Skeletal muscle tissue (tissue), 4 donors: ENCODE measurements around the gene KRTAP3-3. TPM values are rescaled to one million over a fixed set of nuclear protein-coding genes. Genes with fewer than 3 reads are reported as not detected.
"Not testable (repeated sequence)": the region's sequence is repeated elsewhere in the genome, so short reads cannot be mapped to it uniquely, and the experiment has no call there.

Source experiments
- H3K27ac ChIP-seq: one replicate; pipeline ENCODE4 v1.7.0; 2013; ENCODE audit warnings: mild to moderate bottlenecking, low read depth, low read length, inconsistent platforms
- H3K27me3 ChIP-seq, 3 donors: one replicate each; pipeline ENCODE4 v1.7.0; 2013; ENCODE audit warnings: low read length in 3 of 3; ENCODE audit not compliant: control insufficient read depth in 3 of 3, insufficient read depth in 3 of 3
- H3K36me3 ChIP-seq, 3 donors: one replicate each; pipeline ENCODE4 v1.7.0; 2013; ENCODE audit warnings: low read length in 3 of 3; ENCODE audit not compliant: control insufficient read depth in 3 of 3, insufficient read depth in 3 of 3
- H3K4me1 ChIP-seq, 3 donors: one replicate each; pipeline ENCODE4 v1.7.0; 2013; ENCODE audit warnings: low read length in 3 of 3, mild to moderate bottlenecking in 3 of 3; ENCODE audit not compliant: control insufficient read depth in 3 of 3, insufficient read depth in 3 of 3
- H3K4me3 ChIP-seq, 3 donors: one replicate each; pipeline ENCODE4 v1.7.0; 2013; ENCODE audit warnings: low read length in 3 of 3
- H3K9ac ChIP-seq, 3 donors: one replicate each; pipeline ENCODE4 v1.7.0; 2013; ENCODE audit warnings: low read length in 3 of 3, mild to moderate bottlenecking in 3 of 3, moderate library complexity in 2 of 3, low read depth in 1 of 3
- H3K9me3 ChIP-seq, 3 donors: one replicate each; pipeline ENCODE4 v1.7.0; 2013; ENCODE audit warnings: low read length in 3 of 3; ENCODE audit not compliant: control insufficient read depth in 3 of 3
- total RNA-seq: library from RNA; depleted of rRNA; stranded (reverse); fragments of >200 nt; gene quantifications from one replicate; pipeline ENCODE4 v1.2.3, GENCODE V29; 2014
- donor health status: Osteomylitis.

KRTAP3-3 gene
- total RNA-seq, 1 donor from 2014 or later: not detected

DNA sequence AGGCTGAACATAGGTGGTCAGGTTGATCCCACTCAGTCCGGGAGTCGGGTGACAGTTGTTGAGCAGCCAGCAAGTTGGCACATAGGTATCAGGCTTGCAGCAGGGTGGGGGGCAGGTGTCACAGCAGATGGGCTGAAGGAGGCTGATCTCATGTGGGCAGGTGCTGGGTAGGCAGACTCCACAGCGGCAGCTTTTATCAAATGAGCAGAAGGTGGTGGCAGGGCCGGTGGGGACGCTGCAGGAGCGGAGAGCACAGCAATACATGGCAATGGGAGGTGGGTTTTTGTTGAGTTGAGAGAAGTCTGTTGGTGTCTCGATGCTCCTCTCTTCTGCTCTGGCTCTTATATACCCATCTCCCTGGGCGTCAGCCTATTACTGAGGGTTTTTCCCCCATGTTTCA, 14.8 kb upstream of the KRTAP3-3 start, which contains the start of gene KRTAP3-1:
KRTAP3-1 (minus strand) TSS at position 318 of the 400 bp plus-strand sequence; CDS start at position 264, 54 bp downstream.
- Histone ChIP-seq H3K27ac (no peak within 1 kb of the TSS), H3K27me3 (peaks cover 0 to 3% (median 0%) of the 10 kb centered on the region in 3 donors), H3K9ac (no peak within 1 kb of the TSS), H3K9me3 (no peaks in the 10 kb centered on the region), H3K4me1 (peaks cover 0 to 6% (median 5%) of the 10 kb centered on the region in 3 donors), H3K36me3 (no peaks in the 10 kb centered on the region), H3K4me3 (no peak within 1 kb of the TSS)

DNA sequence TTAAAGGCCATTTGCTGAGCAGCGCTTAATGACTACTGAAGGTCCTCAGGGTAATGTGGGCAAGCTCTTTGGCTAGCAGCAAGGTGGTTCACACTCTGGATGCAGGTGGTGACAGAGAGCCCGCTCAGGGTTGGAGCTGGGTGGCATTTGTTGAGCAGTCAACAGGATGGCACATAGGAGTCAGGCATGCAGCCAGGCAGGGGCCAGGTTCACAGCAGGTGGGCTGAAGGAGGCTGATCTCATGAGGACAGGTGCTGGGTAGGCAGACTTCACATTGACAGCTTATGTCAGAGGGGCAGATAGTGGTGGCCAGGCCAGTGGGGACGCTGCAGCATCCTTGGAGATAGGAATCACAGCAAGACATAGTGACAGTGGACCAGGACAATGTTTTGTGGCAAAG, 10.4 kb upstream of the KRTAP3-3 start:
- H3K27ac ChIP-seq: no peak overlapping the region
- H3K27me3 ChIP-seq: peaks cover 0 to 6% (median 3%) of the 10 kb centered on the region in 3 donors
- H3K9ac ChIP-seq: no peak overlapping the region
- H3K4me1 ChIP-seq: no peaks in the 10 kb centered on the region
- H3K9me3 ChIP-seq: no peaks in the 10 kb centered on the region
- no peak overlapping the region for H3K4me3 ChIP-seq
- no peaks in the 10 kb centered on the region for H3K36me3 ChIP-seq

DNA sequence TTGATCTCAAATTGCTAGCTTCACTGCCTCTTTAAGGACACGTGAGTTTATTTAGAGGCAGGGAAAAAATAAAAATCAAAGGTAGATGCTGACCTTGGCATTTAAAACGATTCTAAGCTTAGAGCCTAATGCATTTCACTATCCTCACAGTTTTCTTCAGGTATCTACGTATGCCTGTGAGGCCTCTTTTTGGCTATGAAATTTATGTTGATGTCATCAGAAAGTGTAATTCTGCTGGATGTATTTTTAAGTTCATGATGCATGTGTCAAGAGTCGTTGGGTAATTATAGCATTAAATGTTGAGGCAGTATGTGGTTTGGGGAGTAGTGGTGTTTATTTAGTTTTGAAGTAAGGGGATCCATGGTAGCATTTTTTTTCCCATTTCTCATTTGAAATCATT, 10.0 kb upstream of the KRTAP3-3 start:
- no peak overlapping the region for H3K9ac ChIP-seq
- H3K27me3 ChIP-seq: peaks cover 0 to 6% (median 3%) of the 10 kb centered on the region in 3 donors
- no peak overlapping the region for H3K4me3 ChIP-seq
- H3K36me3 ChIP-seq: no peaks in the 10 kb centered on the region
- no peaks in the 10 kb centered on the region for H3K4me1 ChIP-seq
- no peaks in the 10 kb centered on the region for H3K9me3 ChIP-seq
- H3K27ac ChIP-seq: no peak overlapping the region

DNA sequence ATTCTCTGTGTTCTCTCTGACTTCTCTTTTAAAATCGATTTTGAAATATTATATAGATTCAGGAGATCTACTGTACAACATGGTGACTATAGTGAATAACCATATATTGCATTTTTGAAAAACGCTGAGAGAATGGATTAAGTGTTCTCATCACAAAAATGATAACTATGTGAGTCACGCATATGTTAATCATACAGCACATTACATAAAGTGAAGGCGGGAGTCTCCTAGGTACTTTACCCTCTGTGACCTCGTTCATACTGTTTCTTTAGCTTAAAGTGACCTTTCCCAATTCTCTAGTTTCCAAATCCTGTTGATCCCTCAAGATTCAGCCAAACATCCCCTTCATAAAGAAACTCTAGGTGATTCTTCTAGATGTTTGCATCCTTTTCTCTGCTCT, 8.8 kb upstream of the KRTAP3-3 start:
- Histone ChIP-seq H3K9ac (no peak overlapping the region), H3K27ac (no peak overlapping the region), H3K9me3 (no peaks in the 10 kb centered on the region), H3K4me1 (no peaks in the 10 kb centered on the region), H3K4me3 (no peak overlapping the region), H3K36me3 (no peaks in the 10 kb centered on the region), H3K27me3 (peaks cover 0 to 6% (median 3%) of the 10 kb centered on the region in 3 donors)

DNA sequence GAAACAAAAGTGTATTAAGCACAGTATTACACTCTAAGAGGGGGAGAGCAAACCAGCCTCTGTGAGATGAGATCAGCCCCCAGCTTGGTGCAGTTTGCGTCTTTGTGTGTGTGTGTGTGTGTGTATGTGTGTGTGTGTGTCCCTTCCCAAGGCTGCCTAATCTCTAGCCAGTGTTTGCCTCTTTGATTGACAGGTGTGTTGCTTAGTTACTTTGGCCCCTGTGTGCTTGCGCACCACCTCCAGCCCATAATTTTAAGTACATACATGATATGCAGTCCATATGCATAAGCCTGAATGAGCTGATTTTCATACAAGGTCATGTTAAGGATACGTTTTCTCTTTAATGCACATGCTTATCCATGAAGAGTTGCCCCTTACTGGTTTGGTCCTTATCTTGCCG, 7.8 kb upstream of the KRTAP3-3 start:
- no peak overlapping the region for H3K27ac ChIP-seq
- no peaks in the 10 kb centered on the region for H3K9me3 ChIP-seq

DNA sequence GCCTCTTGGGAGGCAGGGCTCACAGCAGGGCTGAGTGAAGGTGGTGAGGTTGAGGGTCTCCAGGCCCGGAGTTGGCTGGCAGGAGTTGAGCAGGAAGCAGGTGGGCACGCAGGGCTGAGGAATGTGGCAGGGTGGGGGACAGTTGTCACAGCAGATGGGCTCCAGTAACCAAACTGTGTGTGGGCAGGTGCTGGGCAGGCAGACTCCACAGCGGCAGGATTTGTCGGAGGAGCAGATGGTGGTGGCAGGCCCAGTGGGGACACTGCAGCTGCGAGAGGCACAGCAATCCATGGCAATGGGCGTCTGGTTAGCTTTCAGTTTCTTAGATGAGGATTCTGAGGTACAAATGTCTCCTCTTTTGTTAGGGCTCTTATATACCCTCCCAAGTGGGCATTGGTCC, 5.6 kb upstream of the KRTAP3-3 start, which contains the start of gene KRTAP3-2:
KRTAP3-2 (minus strand) TSS at position 344 of the 400 bp plus-strand sequence; CDS start at position 291, 53 bp downstream.
- not testable (repeated sequence) for H3K9me3 ChIP-seq, H3K4me3 ChIP-seq, H3K4me1 ChIP-seq, H3K9ac ChIP-seq, H3K36me3 ChIP-seq, H3K27ac ChIP-seq
- peaks cover 2 to 12% (median 3%) of the 10 kb centered on the region in 3 donors for H3K27me3 ChIP-seq

More for the DNA sequence above, 7.8 kb upstream of the KRTAP3-3 start:
- Histone ChIP-seq H3K36me3 (no peaks in the 10 kb centered on the region), H3K27me3 (peaks cover 0 to 9% (median 3%) of the 10 kb centered on the region in 3 donors), H3K9ac (no peak overlapping the region), H3K4me3 (no peak overlapping the region), H3K4me1 (no peaks in the 10 kb centered on the region)

DNA sequence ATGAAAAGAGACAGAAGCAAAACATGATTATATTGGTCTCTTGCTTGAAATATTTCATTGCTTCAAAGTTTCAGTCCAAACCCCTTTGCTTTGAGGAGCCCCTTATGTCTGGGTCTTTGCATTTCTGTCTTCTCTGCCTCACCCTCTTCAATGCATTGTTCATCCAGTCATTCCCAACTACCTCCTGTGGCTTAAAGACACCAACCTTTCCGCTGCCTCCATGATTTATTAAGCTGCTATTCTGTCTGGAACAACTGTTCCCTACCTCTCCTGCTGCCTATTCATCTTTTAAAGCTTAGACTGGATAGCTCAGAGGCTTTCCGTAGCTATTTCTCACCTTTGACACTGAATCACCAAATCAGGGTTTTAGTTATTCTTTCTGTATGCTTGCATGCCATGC, 3.4 kb upstream of the KRTAP3-3 start:
- H3K27me3 ChIP-seq: peaks cover 3 to 15% (median 5%) of the 10 kb centered on the region in 3 donors
- no peak overlapping the region for H3K4me3 ChIP-seq
- no peaks in the 10 kb centered on the region for H3K4me1 ChIP-seq
- H3K9me3 ChIP-seq: no peaks in the 10 kb centered on the region
- no peak overlapping the region for H3K9ac ChIP-seq
- H3K27ac ChIP-seq: no peak overlapping the region
- H3K36me3 ChIP-seq: no peaks in the 10 kb centered on the region

DNA sequence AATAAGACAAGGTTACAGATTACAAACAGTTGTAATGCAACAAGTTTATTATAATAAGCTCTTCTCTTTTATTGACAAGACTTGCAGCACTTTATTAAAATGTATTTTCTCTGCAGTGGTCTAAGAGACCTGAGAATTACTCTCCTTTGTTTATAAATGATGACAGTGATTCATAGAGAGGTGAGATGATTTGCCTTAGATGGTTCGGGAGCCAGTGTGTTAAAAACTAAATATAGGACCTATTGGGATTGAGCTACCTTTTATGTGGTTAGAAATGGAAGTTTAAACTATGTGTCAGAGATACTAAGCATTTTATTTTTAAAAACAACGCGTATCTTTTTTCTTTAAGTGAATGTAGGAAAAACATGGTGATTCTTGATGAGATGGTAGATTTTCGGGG, 2.9 kb upstream of the KRTAP3-3 start:
- Histone ChIP-seq H3K4me1 (no peaks in the 10 kb centered on the region), H3K9ac (no peak overlapping the region), H3K27ac (no peak overlapping the region), H3K4me3 (no peak overlapping the region), H3K27me3 (peaks cover 3 to 13% (median 5%) of the 10 kb centered on the region in 3 donors), H3K36me3 (no peaks in the 10 kb centered on the region), H3K9me3 (no peaks in the 10 kb centered on the region)

DNA sequence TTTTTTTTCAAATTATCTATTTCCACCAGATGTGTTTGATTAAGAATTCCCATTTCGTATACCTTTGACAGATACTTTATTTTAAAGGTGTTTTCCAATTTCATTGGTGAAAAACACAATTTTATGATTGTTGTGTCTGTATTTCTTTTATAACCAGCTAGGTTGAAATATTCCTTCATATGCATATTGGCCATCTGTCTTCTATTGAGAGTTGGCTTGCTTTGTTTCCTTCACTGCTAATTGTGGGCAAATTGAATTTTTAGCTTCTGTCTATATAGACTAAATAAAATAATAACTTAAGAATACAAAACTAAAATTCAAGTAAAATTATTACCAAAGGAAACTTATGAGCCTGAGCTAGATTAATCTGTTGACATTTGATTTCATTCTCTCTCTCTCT, 1.2 kb upstream of the KRTAP3-3 start:
- H3K9me3 ChIP-seq: no peaks in the 10 kb centered on the region
- H3K4me3 ChIP-seq: no peak overlapping the region
- no peak overlapping the region for H3K27ac ChIP-seq
- no peaks in the 10 kb centered on the region for H3K4me1 ChIP-seq
- H3K36me3 ChIP-seq: no peaks in the 10 kb centered on the region
- H3K27me3 ChIP-seq: peaks cover 3 to 9% (median 5%) of the 10 kb centered on the region in 3 donors
- H3K9ac ChIP-seq: no peak overlapping the region

DNA sequence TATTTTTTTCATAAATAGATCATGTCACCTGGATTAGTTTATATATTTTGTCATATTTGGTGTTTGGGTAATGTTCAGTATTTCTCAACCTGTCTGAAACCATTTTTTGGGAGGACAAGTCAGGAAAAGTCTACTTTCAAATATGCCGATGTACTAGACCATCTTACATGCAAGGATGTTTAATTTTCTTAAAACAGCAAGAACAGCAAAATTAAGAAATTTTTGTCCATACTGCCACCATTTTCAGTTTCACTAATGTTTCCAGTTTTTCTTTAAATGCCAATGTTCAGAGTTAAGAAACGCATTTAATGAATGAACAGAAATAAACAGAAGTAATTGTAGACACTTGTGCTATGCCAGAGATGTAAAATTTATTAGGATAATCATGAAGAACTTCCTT, 880 bp downstream of the KRTAP3-3 start:
- no peak overlapping the region for H3K9ac ChIP-seq
- H3K4me3 ChIP-seq: no peak overlapping the region
- H3K27me3 ChIP-seq: peaks cover 3 to 9% (median 5%) of the 10 kb centered on the region in 3 donors
- no peak overlapping the region for H3K27ac ChIP-seq
- H3K36me3 ChIP-seq: no peaks in the 10 kb centered on the region
- H3K9me3 ChIP-seq: no peaks in the 10 kb centered on the region
- no peaks in the 10 kb centered on the region for H3K4me1 ChIP-seq
